HCT116 (cell line): ENCODE data around the gene GPC1. TPM values are rescaled to one million over a fixed set of nuclear protein-coding genes. Genes with fewer than 3 reads are reported as not detected.

Source experiments
- ATAC-seq: fragments of 200-7000 bp; cut with Tn5 transposase; 2 replicates; pipeline ENCODE4 v1.9.1; 2020; ENCODE audit warnings: mild to moderate bottlenecking, moderate library complexity
- BruUV-seq: library from RNA; stranded (reverse); fragments of 400-500 nt; replicated peaks from 2 replicates; lab custom pipeline; 2021; lab: Mats Ljungman, UMichigan
- CTCF ChIA-PET: fragments of 300-600 bp; sonication (Branson Sonifier 250); formaldehyde crosslinking; loops from one replicate; lab custom pipeline; 2021; ENCODE audit warnings: antibody characterized with exemption; lab: Charles Lee
- POLR2A ChIA-PET: fragments of 300-600, 350-600 bp; sonication (Branson Sonifier 250); formaldehyde crosslinking; loops from one replicate; lab custom pipeline; 2021; ENCODE audit warnings: antibody characterized with exemption; lab: Charles Lee
- RAD21 ChIA-PET, 2 experiments: fragments of 300-600 bp; sonication (Branson Sonifier 250); formaldehyde crosslinking; loops; one replicate each; lab custom pipeline; 2023; ENCODE audit warnings: low total read pairs in 2 of 2; ENCODE audit not compliant: uncharacterized antibody in 2 of 2, unreplicated experiment in 2 of 2, low non-redundant PET in 1 of 2; lab: Charles Lee
- DNase-seq: peaks from one replicate; pipeline ENCODE4 v3.0.0-alpha.2; 2010; ENCODE audit warnings: low read depth, low spot score
- H2AFZ ChIP-seq: fragments of 200-600 bp; shearing (Covaris generic), sonication (generic); 2 replicates; pipeline ENCODE4 v1.6.1; 2017; ENCODE audit warnings: low read depth, mixed run types, mixed read lengths, antibody characterized with exemption, low read length; ENCODE audit not compliant: poor library complexity, severe bottlenecking
- H3K27ac ChIP-seq: 2 replicates; pipeline ENCODE4 v1.5.1; 2012; ENCODE audit warnings: low read depth, low read length
- H3K27me3 ChIP-seq: fragments of 200-600 bp; sonication (generic); 2 replicates; pipeline ENCODE4 v1.6.1; 2016; ENCODE audit warnings: mixed run types, low read length, mixed read lengths; ENCODE audit not compliant: insufficient read depth
- H3K36me3 ChIP-seq, 2 experiments: fragments of 200-500 bp in 1 of 2; fragments of 200-600 bp in 1 of 2; sonication (Bioruptor generic) in 1 of 2; sonication (generic) in 1 of 2; 2 replicates each; pipeline versions ENCODE4 v1.5.1 to v1.6.1; 2014 to 2016; ENCODE audit warnings: low read length in 2 of 2, inconsistent platforms in 1 of 2, mixed read lengths in 1 of 2, mixed run types in 1 of 2; ENCODE audit not compliant: insufficient read depth in 2 of 2, control insufficient read depth in 1 of 2
- H3K4me1 ChIP-seq, 2 experiments: fragments of 200-600 bp in 1 of 2; sonication (generic) in 1 of 2; 2 replicates each; pipeline versions ENCODE4 v1.5.1 to v1.6.1; 2012 to 2017; ENCODE audit warnings: low read length in 2 of 2, inconsistent platforms in 1 of 2, mild to moderate bottlenecking in 1 of 2, mixed read lengths in 1 of 2, mixed run types in 1 of 2, moderate library complexity in 1 of 2; ENCODE audit not compliant: insufficient read depth in 2 of 2, control insufficient read depth in 1 of 2
- H3K4me2 ChIP-seq: fragments of 200-600 bp; sonication (generic); 2 replicates; pipeline ENCODE4 v1.6.1; 2017; ENCODE audit warnings: mixed run types, low read length, mixed read lengths
- H3K4me3 ChIP-seq, 2 experiments: fragments of 200-600 bp in 1 of 2; sonication (generic) in 1 of 2; replicated peaks in 1 of 2; 2 replicates each; pipeline ENCODE4 v1.5.1; 2011 to 2016; ENCODE audit warnings: low read length in 2 of 2, control low read depth in 1 of 2, low read depth in 1 of 2, mild to moderate bottlenecking in 1 of 2, mixed read lengths in 1 of 2, mixed run types in 1 of 2
- H3K79me2 ChIP-seq: fragments of 200-600 bp; sonication (generic); 2 replicates; pipeline ENCODE4 v1.6.1; 2017; ENCODE audit warnings: mild to moderate bottlenecking, mixed run types, low read length, moderate library complexity, mixed read lengths; ENCODE audit not compliant: insufficient read depth
- H3K9ac ChIP-seq: fragments of 200-600 bp; sonication (generic); 2 replicates; pipeline ENCODE4 v1.6.1; 2016; ENCODE audit warnings: low read length, mixed read lengths
- H3K9me2 ChIP-seq: fragments of 200-600 bp; sonication (generic), shearing (Covaris generic); 2 replicates; pipeline ENCODE4 v1.6.1; 2017; ENCODE audit warnings: mixed run types, mild to moderate bottlenecking, moderate library complexity; ENCODE audit not compliant: insufficient read depth
- H3K9me3 ChIP-seq, 2 experiments: fragments of 200-500 bp in 1 of 2; fragments of 200-600 bp in 1 of 2; sonication (Bioruptor generic) in 1 of 2; sonication (generic) in 1 of 2; 2 replicates each; pipeline ENCODE4 v1.6.1; 2014 to 2017; ENCODE audit warnings: low read length in 2 of 2, mixed read lengths in 2 of 2, inconsistent platforms in 1 of 2, low read depth in 1 of 2, mild to moderate bottlenecking in 1 of 2, mixed run types in 1 of 2, moderate library complexity in 1 of 2; ENCODE audit not compliant: control insufficient read depth in 1 of 2, insufficient read depth in 1 of 2
- H4K20me1 ChIP-seq: fragments of 200-600 bp; sonication (generic), shearing (Covaris generic); 2 replicates; pipeline ENCODE4 v1.6.1; 2017; ENCODE audit warnings: mixed run types, mild to moderate bottlenecking, moderate library complexity; ENCODE audit not compliant: insufficient read depth
- CBX3 ChIP-seq: IDR thresholded peaks from 2 replicates; pipeline ENCODE4 v1.6.1; 2012; ENCODE audit warnings: low read depth
- EGR1 ChIP-seq: IDR thresholded peaks from 2 replicates; pipeline ENCODE4 v1.6.1; 2012; ENCODE audit warnings: low read depth
- ELF1 ChIP-seq: IDR thresholded peaks from 2 replicates; pipeline ENCODE4 v1.6.1; 2012; ENCODE audit warnings: low read depth, borderline replicate concordance
- EZH2 ChIP-seq: fragments of 200-600 bp; sonication (generic); IDR thresholded peaks from 2 replicates; pipeline ENCODE4 v1.6.1; 2017; ENCODE audit warnings: antibody characterized with exemption, mixed run types
- EZH2phosphoT487 ChIP-seq: fragments of 200-600 bp; IDR thresholded peaks from 2 replicates; pipeline ENCODE4 v1.6.1; 2018; ENCODE audit warnings: antibody characterized with exemption, borderline replicate concordance
- FOSL1 ChIP-seq: IDR thresholded peaks from 2 replicates; pipeline ENCODE4 v1.6.1; 2012; ENCODE audit warnings: low read depth
- JUND ChIP-seq: IDR thresholded peaks from 2 replicates; pipeline ENCODE4 v1.6.1; 2012
- POLR2A ChIP-seq: IDR thresholded peaks from 2 replicates; pipeline ENCODE4 v1.7.0; 2011; ENCODE audit warnings: borderline replicate concordance; ENCODE audit not compliant: insufficient read depth, insufficient read length; ENCODE audit errors: extremely low read depth
- POLR2AphosphoS5 ChIP-seq: IDR thresholded peaks from 2 replicates; pipeline ENCODE4 v1.6.1; 2011; ENCODE audit warnings: mild to moderate bottlenecking, low read depth, low read length, moderate library complexity
- RAD21 ChIP-seq: IDR thresholded peaks from 2 replicates; pipeline ENCODE4 v1.6.1; 2012; ENCODE audit warnings: low read depth, mild to moderate bottlenecking
- REST ChIP-seq: IDR thresholded peaks from 2 replicates; pipeline ENCODE4 v1.6.1; 2012; ENCODE audit warnings: low read depth
- SIN3A ChIP-seq: IDR thresholded peaks from 2 replicates; pipeline ENCODE4 v1.6.1; 2012; ENCODE audit warnings: low read depth
- SP1 ChIP-seq: IDR thresholded peaks from 2 replicates; pipeline ENCODE4 v1.6.1; 2012; ENCODE audit warnings: low read depth
- TCF7L2 ChIP-seq: IDR thresholded peaks from 2 replicates; pipeline ENCODE4 v1.7.0; 2011; ENCODE audit warnings: borderline replicate concordance, inconsistent platforms; ENCODE audit not compliant: insufficient read depth, insufficient read length; ENCODE audit errors: extremely low read depth
- YY1 ChIP-seq: IDR thresholded peaks from 2 replicates; pipeline ENCODE4 v1.6.1; 2011; ENCODE audit warnings: low read length, low read depth, moderate library complexity, mild to moderate bottlenecking; ENCODE audit not compliant: insufficient replicate concordance; ENCODE audit errors: extremely low read depth
- ZBTB33 ChIP-seq: IDR thresholded peaks from 2 replicates; pipeline ENCODE4 v1.6.1; 2011; ENCODE audit warnings: mild to moderate bottlenecking, low read length, moderate library complexity; ENCODE audit not compliant: insufficient replicate concordance; ENCODE audit errors: extremely low read depth
- ZNF274 ChIP-seq: fragments of 200-500 bp; sonication (Bioruptor generic); IDR thresholded peaks from 2 replicates; pipeline ENCODE4 v1.6.1; 2014; ENCODE audit warnings: mild to moderate bottlenecking, low read depth, low read length, inconsistent platforms
- intact Hi-C: fragments of 100-400 bp; cut with micrococcal nuclease; formaldehyde crosslinking; loops from 2 replicates; pipeline ENCODE4 v1.10.0; 2022
- total RNA-seq: library from RNA; stranded (reverse); gene quantifications from one replicate; pipeline ENCODE4 v1.2.1, GENCODE V29; 2021; ENCODE audit not compliant: unreplicated experiment
- TF ChIP-seq, protein P1 (sequence below): IDR thresholded peaks from 2 replicates; pipeline ENCODE4 v1.6.1; 2012
- TF ChIP-seq, protein P2 (sequence below): IDR thresholded peaks from 2 replicates; pipeline ENCODE4 v1.6.1; 2012

The GPC1 gene
- total RNA-seq, 1 experiment from 2014 or later, result 79.1 TPM

DNA sequence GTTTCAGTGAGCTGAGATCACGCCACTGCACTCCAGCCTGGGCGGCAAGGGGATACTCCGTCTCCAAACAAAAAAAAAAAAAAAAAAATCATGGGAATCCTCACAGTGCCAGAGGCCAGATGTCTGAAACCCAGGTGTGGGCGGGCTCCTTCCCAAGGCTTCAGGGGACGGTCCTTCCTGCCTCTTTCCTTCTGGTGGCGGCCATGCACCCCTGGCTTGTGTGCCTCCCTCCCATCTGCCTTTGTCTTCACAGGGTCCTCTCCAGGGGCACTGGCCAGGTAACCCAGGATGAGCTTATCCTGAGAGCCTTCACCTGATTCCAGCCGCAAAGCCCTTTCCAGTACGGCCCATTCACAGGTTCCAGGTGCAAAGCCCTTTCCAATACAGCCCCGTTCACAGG, 40.9 kb upstream of the GPC1 start:
- RAD21 ChIA-PET, result no interaction called here
- CTCF ChIA-PET, result no interaction called here
- no peaks in the 10 kb centered on the region for H3K9me2 ChIP-seq
- H2AFZ ChIP-seq, result no peak overlapping the region
- BruUV-seq, result no TSS peak
- H3K79me2 ChIP-seq, result no peaks in the 10 kb centered on the region
- no peaks in the 10 kb centered on the region for H4K20me1 ChIP-seq
- H3K36me3 ChIP-seq, result no peaks in the 10 kb centered on the region
- H3K27ac ChIP-seq, result no peak overlapping the region
- H3K27me3 ChIP-seq, result no peaks in the 10 kb centered on the region
- no peak overlapping the region for H3K9ac ChIP-seq
- no peak for TF ChIP-seq EZH2
- TF ChIP-seq CBX3, result no peak
- no peak for TF ChIP-seq SIN3A
- TF ChIP-seq ZBTB33, result no peak
- no peak for TF ChIP-seq FOSL1
- no peak for TF ChIP-seq ZNF274
- no peak for TF ChIP-seq TCF7L2
- no peak for TF ChIP-seq ELF1
- TF ChIP-seq SP1, result no peak
- TF ChIP-seq EGR1, result no peak
- no peak for TF ChIP-seq REST
- TF ChIP-seq, protein P1, sequence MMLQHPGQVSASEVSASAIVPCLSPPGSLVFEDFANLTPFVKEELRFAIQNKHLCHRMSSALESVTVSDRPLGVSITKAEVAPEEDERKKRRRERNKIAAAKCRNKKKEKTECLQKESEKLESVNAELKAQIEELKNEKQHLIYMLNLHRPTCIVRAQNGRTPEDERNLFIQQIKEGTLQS, result no peak
- no peak for TF ChIP-seq YY1
- TF ChIP-seq EZH2phosphoT487, result no peak
- TF ChIP-seq POLR2A, result no peak
- TF ChIP-seq, protein P2, sequence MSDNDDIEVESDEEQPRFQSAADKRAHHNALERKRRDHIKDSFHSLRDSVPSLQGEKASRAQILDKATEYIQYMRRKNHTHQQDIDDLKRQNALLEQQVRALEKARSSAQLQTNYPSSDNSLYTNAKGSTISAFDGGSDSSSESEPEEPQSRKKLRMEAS, result no peak
- TF ChIP-seq JUND, result no peak
- no peak for TF ChIP-seq POLR2AphosphoS5
- no peak for TF ChIP-seq RAD21
- no peak for ATAC-seq
- H3K9me3 ChIP-seq, result no peaks in the 10 kb centered on the region
- H3K4me2 ChIP-seq, result no peak overlapping the region
- no peak for DNase-seq
- H3K4me3 ChIP-seq, result no peak overlapping the region
- H3K4me1 ChIP-seq, result no peaks in the 10 kb centered on the region; a peak in 1 of 4 replicates
- intact Hi-C loops, result no loop called here
- POLR2A ChIA-PET, result no interaction called here
